GM19467 (cell line): ENCODE results near the gene TPPP2.

Experiments
- ATAC-seq: cut with Tn5 transposase; IDR thresholded peaks from one replicate; pipeline ENCODE4 v1.9.1; 2021; ENCODE audit warnings: mild to moderate bottlenecking, moderate library complexity; ENCODE audit not compliant: unreplicated experiment

Gene TPPP2

DNA sequence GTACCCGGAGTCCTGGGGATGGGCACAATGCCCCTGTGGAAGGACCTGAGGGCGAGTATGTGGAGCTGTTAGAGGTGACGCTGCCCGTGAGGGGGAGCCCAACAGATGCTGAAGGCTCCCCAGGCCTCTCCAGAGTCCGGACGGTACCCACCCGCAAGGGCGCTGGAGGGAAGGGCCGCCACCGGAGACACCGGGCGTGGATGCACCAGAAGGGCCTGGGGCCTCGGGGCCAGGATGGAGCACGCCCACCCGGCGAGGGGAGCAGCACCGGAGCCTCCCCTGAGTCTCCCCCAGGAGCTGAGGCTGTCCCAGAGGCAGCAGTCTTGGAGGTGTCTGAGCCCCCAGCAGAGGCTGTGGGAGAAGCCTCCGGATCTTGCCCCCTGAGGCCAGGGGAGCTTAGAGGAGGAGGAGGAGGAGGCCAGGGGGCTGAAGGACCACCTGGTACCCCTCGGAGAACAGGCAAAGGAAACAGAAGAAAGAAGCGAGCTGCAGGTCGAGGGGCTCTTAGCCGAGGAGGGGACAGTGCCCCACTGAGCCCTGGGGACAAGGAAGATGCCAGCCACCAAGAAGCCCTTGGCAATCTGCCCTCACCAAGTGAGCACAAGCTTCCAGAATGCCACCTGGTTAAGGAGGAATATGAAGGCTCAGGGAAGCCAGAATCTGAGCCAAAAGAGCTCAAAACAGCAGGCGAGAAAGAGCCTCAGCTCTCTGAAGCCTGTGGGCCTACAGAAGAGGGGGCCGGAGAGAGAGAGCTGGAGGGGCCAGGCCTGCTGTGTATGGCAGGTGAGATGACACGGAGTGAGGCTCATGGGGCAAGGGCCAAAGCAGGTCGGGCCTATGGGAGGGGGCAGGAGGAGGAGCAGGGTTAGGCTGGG is 44.6 kb downstream of the TPPP2 start:
- ATAC-seq: no peak

DNA sequence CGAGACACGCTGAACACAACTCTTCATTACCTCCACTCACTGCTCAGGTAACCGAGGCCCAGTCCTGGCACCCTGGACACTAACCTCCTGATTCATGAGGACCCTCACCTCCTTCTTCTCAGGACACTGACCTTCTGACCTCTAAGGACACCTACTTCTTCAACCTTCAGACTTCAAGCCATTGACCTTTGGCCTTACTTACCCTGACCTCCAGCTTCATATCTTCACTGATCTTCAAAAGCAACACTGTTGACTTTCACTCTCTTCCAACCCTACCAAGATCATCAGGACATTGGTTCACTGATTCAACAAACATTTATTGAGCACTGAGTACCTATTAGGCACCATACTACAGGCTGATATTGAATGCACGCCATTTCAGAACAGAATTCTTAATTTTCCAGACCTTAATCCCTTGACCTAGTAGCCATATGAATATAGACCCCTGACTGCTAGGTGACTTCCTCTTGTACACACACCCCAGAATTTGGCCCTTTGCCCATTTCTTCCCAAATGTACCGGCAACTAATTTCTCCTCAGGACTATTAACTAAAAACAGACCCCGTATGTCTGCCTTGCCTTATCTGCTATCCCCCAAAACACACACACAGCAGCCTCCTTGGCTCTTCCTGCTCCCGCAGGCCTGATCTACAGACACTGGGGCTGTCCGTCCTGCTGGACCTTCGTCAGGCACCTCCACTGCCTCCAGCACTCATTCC is 45.9 kb downstream of the TPPP2 start:
- ATAC-seq: no peak

DNA sequence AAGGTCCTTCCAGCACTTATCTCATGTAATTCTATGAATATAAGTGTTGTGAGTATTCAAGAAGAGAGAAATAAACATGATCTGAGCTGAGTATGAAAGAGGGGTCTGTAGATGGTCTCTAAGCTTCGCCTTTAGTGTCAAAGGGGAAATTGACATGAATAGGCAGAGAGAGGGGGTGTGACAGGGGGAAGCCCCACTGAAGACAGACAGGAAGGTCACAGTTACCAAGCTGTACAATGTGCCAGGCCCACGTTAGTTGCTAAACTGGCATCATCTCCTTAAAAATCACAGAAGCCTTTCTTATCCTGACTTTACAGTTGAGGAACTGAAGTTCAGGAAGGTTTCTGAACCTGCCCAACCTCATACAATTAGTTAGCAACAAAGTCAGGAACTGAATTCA is 47.7 kb downstream of the TPPP2 start:
- ATAC-seq: no peak

DNA sequence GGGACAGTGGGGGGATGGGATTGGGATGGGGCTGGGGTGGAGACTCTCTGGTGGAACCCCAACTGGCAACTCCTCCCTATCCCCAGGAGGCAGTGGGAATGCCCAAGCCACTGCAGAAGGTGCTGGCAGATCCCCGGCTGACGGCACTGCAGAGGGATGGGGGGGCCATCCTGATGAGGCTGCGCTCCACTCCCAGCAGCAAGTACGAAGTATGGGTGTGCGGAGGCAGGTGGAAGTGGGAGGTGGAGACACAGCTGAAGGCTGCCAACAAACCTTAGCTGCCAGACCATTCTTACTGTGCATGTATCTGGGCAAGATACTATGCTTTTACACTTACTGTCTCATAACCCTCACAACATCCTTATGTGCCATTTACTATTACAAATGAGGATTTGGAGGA is 48.3 kb downstream of the TPPP2 start:
- no peak for ATAC-seq

DNA sequence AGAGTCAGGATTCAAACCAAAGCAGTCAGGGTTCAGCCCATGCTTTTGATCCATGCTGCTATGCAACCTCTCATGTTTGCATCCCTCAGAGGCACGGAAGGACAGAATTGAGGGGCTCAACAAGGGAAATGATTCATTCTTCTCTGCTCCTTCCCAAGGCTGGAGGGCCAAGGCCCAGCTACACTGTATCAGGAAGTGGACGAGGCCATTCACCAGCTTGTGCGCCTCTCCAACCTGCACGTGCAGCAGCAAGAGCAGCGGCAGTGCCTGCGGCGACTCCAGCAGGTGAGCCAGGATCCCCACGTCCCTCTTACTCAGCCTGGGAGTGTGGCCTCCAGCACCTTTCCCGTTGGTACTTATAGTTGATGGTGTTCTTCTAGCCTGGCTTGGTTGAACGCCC is 48.7 kb downstream of the TPPP2 start:
- ATAC-seq: no peak

DNA sequence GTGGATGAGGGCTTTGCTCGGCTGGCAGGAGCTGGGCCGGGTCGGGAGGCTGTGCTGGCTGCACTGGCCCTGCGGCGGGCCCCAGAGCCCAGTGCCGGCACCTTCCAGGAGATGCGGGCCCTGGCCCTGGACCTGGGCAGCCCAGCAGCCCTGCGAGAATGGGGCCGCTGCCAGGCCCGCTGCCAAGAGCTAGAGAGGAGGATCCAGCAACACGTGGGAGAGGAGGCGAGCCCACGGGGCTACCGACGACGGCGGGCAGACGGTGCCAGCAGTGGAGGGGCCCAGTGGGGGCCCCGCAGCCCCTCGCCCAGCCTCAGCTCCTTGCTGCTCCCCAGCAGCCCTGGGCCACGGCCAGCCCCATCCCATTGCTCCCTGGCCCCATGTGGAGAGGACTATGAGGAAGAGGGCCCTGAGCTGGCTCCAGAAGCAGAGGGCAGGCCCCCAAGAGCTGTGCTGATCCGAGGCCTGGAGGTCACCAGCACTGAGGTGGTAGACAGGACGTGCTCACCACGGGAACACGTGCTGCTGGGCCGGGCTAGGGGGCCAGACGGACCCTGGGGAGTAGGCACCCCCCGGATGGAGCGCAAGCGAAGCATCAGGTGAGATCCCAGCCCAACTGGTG is 51.6 kb downstream of the TPPP2 start:
- no peak for ATAC-seq
